Transverse colon (tissue), 4 donors: ENCODE measurements around the gene DLGAP1. TPM values are rescaled to one million over a fixed set of nuclear protein-coding genes. Genes with fewer than 3 reads are reported as not detected.

Experiments used
- DNase-seq: peaks from one replicate; pipeline ENCODE4 v3.0.0-alpha.2; 2019
- H3K27ac ChIP-seq, 4 donors: fragments of 200-600 bp; sonication (generic); 2 replicates each; pipeline ENCODE4 v1.5.1; 2016 to 2018; ENCODE audit warnings: inconsistent platforms in 4 of 4
- H3K27me3 ChIP-seq: fragments of 200-600 bp; sonication (generic); 2 replicates; pipeline ENCODE4 v1.5.1; 2017; ENCODE audit warnings: inconsistent platforms
- H3K36me3 ChIP-seq, 4 donors: fragments of 200-600 bp; sonication (generic); 2 replicates each; pipeline ENCODE4 v1.5.1; 2017 to 2019; ENCODE audit warnings: inconsistent platforms in 4 of 4
- H3K4me1 ChIP-seq, 4 donors: fragments of 200-600 bp; sonication (generic); 2 replicates each; pipeline ENCODE4 v1.5.1; 2017 to 2020; ENCODE audit warnings: inconsistent platforms in 4 of 4
- H3K4me3 ChIP-seq, 4 donors: fragments of 200-600 bp; sonication (generic); 1 replicate in 1 of 4; 2 replicates in 3 of 4; pipeline versions ENCODE4 v1.5.1 to v1.6.1; 2017 to 2019; ENCODE audit warnings: inconsistent platforms in 4 of 4
- H3K9me3 ChIP-seq, 2 donors: fragments of 200-600 bp; sonication (generic); 2 replicates each; pipeline ENCODE4 v1.5.1; 2017 to 2019; ENCODE audit warnings: inconsistent platforms in 2 of 2
- CTCF ChIP-seq, 5 experiments: fragments of 200-600 bp in 3 of 5; fragments of 450-650 bp in 2 of 5; sonication (generic) in 3 of 5; IDR thresholded peaks; 1 replicate in 2 of 5; 2 replicates in 3 of 5; pipeline ENCODE4 v1.5.1; 2016 to 2017; ENCODE audit warnings: antibody characterized with exemption in 5 of 5, inconsistent platforms in 3 of 5, mild to moderate bottlenecking in 2 of 5, moderate library complexity in 1 of 5
- EP300 ChIP-seq: sonication (generic); formaldehyde crosslinking; IDR thresholded peaks from one replicate; pipeline ENCODE4 v1.6.1; 2017; ENCODE audit warnings: antibody characterized with exemption, low read depth
- POLR2A ChIP-seq: fragments of 450-650 bp; IDR thresholded peaks from one replicate; pipeline ENCODE4 v1.6.1; 2016; ENCODE audit warnings: antibody characterized with exemption, mild to moderate bottlenecking, moderate library complexity
- POLR2AphosphoS5 ChIP-seq, 3 donors: sonication (generic); formaldehyde crosslinking; IDR thresholded peaks; one replicate each; pipeline ENCODE4 v1.6.1; 2016; ENCODE audit warnings: antibody characterized with exemption in 3 of 3
- WGBS, 2 donors: methylation state at CpG; one replicate each; pipeline ENCODE4 v1.1.5; 2018; ENCODE audit warnings: low coverage in 1 of 2; 5-methylcytosine and 5-hydroxymethylcytosine counted together
- in situ Hi-C, 4 donors: fragments of 200-750 bp; cut with MboI; loops; one replicate each; pipeline versions ENCODE4 v1.15.0 to v1.15.1; 2017; ENCODE audit warnings: low sequenced_read_pairs in 3 of 4, low pct_ligation_motif_present in 1 of 4, low pct_unique_long_range_greater_than_20kb in 1 of 4
- intact Hi-C: fragments of 100-400 bp; cut with DNase I; formaldehyde crosslinking; loops from one replicate; pipeline ENCODE4 v1.15.1; 2023; ENCODE audit warnings: low total_unique reads
- total RNA-seq, 4 donors: library from RNA; depleted of rRNA; stranded (reverse); fragments of >200 nt; gene quantifications; one replicate each; pipeline ENCODE4 v1.1.0, GENCODE V29; 2016

The DLGAP1 gene
- total RNA-seq, 4 donors from 2014 or later = 2.7 to 7.2 (median 3.3) TPM

GRCh38 chr18:4203568-4204437, 251.3 kb downstream of the DLGAP1 start:
- H3K27me3 ChIP-seq = no peaks in the 10 kb centered on the region
- H3K36me3 ChIP-seq = no peaks in the 10 kb centered on the region
- TF ChIP-seq CTCF (IDR thresholded peaks at IDR 0.05) (no peak), POLR2AphosphoS5 (IDR thresholded peaks at IDR 0.05) (no peak), EP300 (no peak), POLR2A (no peak)
- no peaks in the 10 kb centered on the region for H3K4me1 ChIP-seq
- intact Hi-C loops = no loop called here
- H3K4me3 ChIP-seq = no peak overlapping the region
- in situ Hi-C loops = loop anchor here in 1 of 4 donors (25.0 kb wide), 1 partner anchor 108 kb away; no protein-coding TSS in a partner anchor
- H3K27ac ChIP-seq = no peak overlapping the region
- WGBS, 2 donors = 55 to 64% methylated on average over 5 of the region's 5 CpGs
- no peak for DNase-seq
- H3K9me3 ChIP-seq = no peaks in the 10 kb centered on the region

GRCh38 chr18:4200399-4200798, 254.7 kb downstream of the DLGAP1 start:
- no peak for TF ChIP-seq CTCF (IDR thresholded peaks at IDR 0.05)
- no peak for TF ChIP-seq POLR2A
- no peak for TF ChIP-seq EP300
- no peak for TF ChIP-seq POLR2AphosphoS5 (IDR thresholded peaks at IDR 0.05)
- Histone ChIP-seq H3K9me3 (no peaks in the 10 kb centered on the region), H3K36me3 (no peaks in the 10 kb centered on the region), H3K27ac (no peak overlapping the region), H3K4me3 (no peak overlapping the region), H3K4me1 (no peaks in the 10 kb centered on the region), H3K27me3 (no peaks in the 10 kb centered on the region)
- in situ Hi-C loops (loop anchor here in 1 of 4 donors (25.0 kb wide), 1 partner anchor 112 kb away; no protein-coding TSS in a partner anchor), intact Hi-C loops (no loop called here)
- no peak for DNase-seq

- H3K36me3 ChIP-seq = no peaks in the 10 kb centered on the region
- intact Hi-C loops (no loop called here), in situ Hi-C loops (no loop called here)
- DNase-seq = no peak
- H3K27me3 ChIP-seq = no peaks in the 10 kb centered on the region
- no peak overlapping the region for H3K27ac ChIP-seq
- H3K4me3 ChIP-seq = no peak overlapping the region
- no peaks in the 10 kb centered on the region for H3K9me3 ChIP-seq
- no peak for TF ChIP-seq POLR2AphosphoS5 (IDR thresholded peaks at IDR 0.05)
- TF ChIP-seq POLR2A = no peak
- no peak for TF ChIP-seq CTCF (IDR thresholded peaks at IDR 0.05)
- no peak for TF ChIP-seq EP300
- H3K4me1 ChIP-seq = no peaks in the 10 kb centered on the region
- 78 to 81% methylated on average over 3 to 5 of the region's 5 CpGs for WGBS, 2 donors
These were observed 256.2 kb downstream of the DLGAP1 start for GRCh38 chr18:4198956-4199355.

GRCh38 chr18:4196351-4196750, 258.8 kb downstream of the DLGAP1 start:
- DNase-seq = no peak
- no peaks in the 10 kb centered on the region for H3K9me3 ChIP-seq
- TF ChIP-seq POLR2A (no peak), EP300 (no peak), CTCF (IDR thresholded peaks at IDR 0.05) (no peak), POLR2AphosphoS5 (IDR thresholded peaks at IDR 0.05) (no peak)
- no peak overlapping the region for H3K4me3 ChIP-seq
- no peak overlapping the region for H3K27ac ChIP-seq
- H3K27me3 ChIP-seq = no peaks in the 10 kb centered on the region
- 61 to 67% methylated on average over 4 of the region's 4 CpGs for WGBS, 2 donors
- H3K4me1 ChIP-seq = no peaks in the 10 kb centered on the region
- in situ Hi-C loops (no loop called here), intact Hi-C loops (no loop called here)
- no peaks in the 10 kb centered on the region for H3K36me3 ChIP-seq
